Kidney tubule cell (primary cell): ENCODE results near the gene QPRT.
"Not testable (repeated sequence)": the region's sequence is repeated elsewhere in the genome, so short reads cannot be mapped to it uniquely, and the experiment has no call there.

Source experiments
- DNase-seq: peaks from one replicate; pipeline ENCODE4 v3.0.0-alpha.2; 2018; ENCODE audit warnings: low spot score

The QPRT gene

DNA sequence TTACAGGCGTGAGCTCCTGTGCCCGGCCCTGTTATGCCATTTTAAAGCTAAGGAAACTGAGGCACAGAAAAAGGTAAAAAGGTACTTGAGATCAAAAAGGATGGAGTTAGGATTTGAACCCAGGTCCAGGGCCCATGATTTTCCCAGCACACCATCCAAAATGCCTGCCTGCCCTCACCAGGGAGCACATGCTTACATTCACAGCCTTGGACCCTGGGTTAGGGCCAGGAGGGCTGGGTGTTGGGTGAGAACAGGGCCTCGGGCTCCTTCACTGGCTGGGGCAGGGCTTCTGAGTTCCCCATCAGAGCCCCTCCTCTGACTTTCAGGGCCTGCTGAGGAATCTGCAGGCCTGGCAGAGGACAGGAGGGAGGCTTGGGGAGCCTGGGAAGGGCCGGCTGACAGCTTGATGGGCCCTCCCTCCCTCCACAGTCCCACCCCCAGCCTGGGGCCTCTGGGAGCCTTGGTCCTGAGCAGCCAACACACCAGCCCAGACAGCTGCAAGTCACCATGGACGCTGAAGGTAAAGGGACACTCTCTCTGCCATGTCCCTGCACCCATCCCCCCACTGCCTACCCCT lies at the start of gene QPRT:
Gene QPRT, plus strand, starts transcription at position 490 of the 577 bp plus-strand sequence. Its CDS starts 18 bp downstream, at position 508.
- peak; percentile 81 for DNase-seq

DNA sequence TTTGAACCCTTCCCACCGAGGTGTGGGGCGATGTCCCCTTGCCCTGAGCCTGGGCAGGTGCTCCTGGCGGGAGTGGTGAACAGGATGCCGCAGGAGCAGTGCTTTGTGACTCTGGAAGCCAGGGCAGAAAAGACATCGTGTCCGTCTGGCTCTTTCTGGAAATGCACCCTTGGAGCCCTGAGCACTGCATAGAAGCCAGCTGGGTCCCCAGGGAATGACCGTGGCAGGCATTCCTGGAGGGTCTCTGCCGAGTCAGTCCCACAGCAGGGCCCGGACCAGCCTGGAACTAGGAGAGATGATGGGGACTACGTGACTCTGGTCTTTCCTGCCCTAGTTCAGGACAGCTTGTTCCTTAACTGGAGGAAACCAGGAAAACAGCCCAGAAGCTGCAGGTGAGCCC lies 49.7 kb upstream of the QPRT start:
- not testable (repeated sequence) for DNase-seq

DNA sequence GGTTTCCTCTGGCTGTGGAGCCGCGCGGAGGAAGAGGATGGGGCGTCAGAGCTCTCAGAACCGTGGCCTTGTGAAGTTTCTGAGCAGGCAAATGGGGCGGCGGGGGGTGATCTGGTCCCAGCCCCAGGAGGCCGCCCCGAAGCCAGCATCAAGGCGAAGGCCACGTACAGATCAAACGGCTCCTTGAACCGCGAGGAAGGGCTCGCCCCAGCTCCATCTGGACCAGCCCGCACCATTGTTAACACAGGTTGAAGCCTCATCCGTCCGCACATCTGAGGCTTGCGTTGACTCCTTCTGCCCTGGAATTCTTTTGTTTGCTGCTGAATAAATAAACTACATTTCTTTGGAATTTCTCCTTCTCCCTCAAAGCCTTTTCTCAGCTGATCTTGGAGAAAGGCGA lies 47.3 kb upstream of the QPRT start:
- DNase-seq: not testable (repeated sequence)

DNA sequence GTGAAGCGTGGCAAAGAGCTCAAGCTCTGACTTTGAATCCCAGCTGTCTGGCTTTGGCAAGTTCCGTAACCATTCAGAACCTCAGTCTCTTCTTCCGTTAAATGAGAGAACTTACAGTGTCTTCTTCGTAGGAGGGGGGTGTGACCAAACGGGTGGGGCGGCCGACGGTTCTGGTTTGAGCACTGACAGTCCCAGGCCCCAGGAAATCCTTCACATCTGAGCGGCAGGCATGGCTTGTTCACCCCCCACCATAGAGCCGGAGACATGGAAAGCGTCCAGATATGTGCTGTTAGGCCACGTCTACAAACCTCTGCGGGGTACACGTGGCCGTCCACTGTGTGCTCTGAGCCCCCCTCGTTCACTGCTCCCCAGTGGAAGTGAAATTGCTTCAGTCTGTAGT lies 43.1 kb upstream of the QPRT start:
- DNase-seq: not testable (repeated sequence)

DNA sequence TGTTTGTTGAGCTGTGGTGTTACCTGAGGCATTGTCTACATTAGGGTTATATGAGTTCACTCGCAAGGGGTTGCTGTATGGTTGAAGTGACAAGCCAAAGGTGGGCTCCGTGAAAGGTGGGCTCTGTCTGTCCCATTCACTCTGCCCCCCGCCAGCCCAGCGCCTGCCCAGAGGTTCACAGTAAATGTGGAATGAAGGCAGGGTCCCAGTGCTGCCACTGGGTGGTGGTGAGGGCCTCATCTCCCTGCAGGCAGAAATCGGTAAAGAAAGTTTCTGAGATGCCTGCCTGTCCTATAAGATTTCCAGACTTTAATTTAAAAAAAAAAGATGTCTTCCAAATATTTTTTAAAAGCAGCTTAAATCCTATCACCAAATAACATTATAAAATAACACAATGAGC lies 42.6 kb upstream of the QPRT start:
- not testable (repeated sequence) for DNase-seq

DNA sequence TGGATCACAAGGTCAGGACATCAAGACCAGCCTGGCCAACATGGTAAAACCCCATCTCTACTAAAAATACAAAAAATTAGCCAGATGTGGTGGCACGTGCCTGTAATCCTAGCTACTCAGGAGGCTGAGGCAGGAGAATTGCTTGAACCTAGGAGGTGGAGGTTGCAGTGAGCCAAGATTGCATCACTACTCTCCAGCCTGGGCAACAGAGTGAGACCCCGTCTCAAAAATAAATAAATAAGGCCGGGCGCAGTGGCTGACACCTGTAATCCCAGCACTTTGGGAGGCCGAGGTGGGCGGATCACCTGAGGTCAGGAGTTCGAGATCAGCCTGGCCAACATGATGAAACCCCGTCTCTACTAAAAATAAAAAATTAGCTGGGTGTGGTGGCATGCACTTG lies 40.2 kb upstream of the QPRT start:
- not testable (repeated sequence) for DNase-seq

DNA sequence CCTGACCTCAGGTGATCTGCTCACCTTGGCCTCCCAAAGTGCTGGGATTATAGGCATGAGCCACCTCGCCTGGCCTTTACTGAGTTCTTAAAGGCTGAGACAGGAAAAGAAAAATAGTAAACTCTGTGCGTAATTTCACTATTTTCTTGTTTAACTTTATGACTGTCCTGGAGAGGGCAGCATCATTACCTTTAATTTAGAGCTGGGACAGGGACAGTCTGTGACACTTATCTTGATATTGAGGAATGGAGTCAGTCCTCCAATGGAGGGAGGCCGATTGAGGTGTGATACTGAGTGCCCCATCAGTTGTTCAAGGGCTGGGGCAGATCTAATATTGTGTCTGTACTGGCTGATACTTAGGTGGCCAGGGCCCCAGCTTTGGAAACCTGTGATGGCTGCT lies 37.4 kb upstream of the QPRT start:
- no peak for DNase-seq

DNA sequence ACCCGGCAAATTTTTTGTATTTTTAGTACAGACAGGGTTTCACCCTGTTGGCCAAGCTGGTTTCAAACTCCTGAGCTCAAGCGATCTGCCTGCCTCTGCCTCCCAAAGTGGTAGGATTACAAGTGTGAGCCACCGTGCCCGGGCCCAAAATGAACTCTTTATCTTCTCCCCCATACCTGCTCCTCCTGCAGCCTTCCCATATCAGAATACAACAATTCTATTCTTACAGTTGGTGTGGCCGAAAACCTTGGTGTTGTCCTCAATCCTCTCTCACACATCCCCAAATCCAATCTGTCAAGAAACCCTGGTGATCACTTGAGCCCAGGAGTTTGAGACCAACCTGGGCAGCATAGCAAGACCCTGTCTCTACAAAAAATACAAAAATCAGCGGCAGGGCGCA lies 35.4 kb upstream of the QPRT start:
- no peak for DNase-seq

DNA sequence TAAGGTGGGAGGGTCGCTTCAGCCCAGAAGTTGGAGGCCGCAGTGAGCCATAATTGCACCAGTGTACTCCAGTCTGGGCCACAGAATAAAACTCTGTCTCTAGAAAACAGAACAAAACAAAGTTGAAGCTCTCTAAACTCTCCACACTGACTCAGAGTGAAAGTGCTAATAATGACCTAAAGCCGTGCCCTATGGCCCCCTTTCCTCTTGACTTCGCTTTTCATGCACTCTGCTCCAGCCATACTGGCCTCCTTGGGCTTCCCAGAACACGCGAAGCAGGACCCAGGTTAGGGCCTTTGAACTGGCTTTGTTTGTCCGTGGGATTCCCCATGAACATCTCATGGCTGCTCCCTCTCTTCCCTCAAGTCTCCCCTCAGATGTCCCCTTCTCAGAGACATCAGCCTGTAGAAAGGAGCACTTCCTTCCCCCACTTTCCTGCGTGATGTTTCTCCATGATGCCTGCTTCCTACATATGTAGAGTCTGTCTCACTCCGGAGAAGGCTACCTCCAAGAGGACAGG lies 34.6 kb upstream of the QPRT start:
- no peak for DNase-seq

DNA sequence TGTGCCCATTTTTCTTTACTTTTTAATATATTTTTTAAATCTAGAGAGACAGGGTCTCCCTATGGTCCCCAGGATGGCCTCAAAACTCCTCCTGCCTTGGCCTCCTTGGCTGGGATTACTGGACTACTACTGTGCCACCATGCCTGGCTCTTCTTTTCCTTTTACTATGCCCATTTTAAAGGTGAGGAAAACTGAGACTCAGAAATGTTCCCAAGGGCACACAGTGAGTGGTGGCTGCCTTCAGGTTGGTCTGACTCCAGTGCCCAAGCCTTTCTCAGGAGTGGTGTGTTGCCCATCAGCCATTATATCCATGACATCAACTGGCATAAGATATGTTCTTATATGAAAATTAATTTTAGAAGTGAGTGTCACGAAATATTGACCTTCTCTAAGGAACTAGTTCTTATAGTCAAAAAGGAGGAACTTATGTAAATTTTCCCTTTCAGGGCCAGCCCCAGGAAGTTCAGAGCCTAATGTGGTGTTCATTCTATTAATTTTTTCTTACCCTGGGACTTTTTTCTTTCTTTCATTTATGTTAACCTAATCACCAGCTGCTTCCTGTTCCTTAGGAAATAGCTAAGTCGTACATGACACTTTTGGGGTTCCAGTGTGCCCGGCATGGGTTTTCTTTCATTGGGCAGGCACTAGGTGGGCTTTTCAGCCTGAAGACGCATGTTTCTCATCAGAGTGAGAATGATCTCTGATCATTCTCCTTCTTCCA lies 33.8 kb upstream of the QPRT start:
- DNase-seq: no peak

DNA sequence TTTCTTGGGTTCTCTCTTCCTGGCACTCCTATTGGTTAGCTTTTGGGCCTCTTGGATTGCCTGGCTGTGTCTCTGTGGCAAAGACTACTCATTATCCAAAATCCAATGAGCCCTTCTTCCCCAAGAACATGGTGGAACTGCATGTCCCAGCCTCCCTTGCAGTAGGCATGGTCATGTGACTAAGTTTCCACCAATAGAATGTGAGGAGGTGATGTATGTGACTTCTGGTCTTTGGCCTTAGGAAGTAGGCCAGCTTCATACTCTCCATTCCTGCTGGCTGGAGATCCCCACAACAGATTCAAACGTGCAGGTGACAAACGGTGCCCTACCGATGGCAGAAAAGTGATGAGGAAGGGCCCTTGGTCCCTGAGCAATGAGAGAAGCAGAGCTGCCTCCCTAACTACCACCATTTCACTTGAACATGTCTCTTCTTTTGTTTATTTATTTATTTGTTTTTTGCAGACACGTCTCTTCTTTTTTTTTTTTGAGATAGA lies 33.2 kb upstream of the QPRT start:
- no peak for DNase-seq

DNA sequence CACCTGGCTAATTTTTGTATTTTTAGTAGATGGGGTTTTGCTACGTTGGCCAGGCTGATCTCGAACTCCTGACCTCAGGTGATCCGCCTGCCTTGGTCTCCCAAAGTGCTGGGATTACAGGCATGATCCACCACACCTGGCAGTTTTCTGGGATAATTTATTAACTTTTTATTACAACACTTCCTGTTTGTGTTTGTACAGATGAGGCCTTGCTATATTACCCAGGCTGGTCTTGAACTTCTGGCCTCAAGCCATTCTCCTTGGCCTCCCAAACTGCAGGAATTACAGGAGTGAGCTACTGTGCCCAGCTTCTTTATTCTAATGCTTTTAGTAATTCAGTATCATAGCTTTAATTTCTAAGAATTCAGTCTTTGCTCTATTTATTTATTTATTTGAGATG lies 32.0 kb upstream of the QPRT start:
- no peak for DNase-seq

DNA sequence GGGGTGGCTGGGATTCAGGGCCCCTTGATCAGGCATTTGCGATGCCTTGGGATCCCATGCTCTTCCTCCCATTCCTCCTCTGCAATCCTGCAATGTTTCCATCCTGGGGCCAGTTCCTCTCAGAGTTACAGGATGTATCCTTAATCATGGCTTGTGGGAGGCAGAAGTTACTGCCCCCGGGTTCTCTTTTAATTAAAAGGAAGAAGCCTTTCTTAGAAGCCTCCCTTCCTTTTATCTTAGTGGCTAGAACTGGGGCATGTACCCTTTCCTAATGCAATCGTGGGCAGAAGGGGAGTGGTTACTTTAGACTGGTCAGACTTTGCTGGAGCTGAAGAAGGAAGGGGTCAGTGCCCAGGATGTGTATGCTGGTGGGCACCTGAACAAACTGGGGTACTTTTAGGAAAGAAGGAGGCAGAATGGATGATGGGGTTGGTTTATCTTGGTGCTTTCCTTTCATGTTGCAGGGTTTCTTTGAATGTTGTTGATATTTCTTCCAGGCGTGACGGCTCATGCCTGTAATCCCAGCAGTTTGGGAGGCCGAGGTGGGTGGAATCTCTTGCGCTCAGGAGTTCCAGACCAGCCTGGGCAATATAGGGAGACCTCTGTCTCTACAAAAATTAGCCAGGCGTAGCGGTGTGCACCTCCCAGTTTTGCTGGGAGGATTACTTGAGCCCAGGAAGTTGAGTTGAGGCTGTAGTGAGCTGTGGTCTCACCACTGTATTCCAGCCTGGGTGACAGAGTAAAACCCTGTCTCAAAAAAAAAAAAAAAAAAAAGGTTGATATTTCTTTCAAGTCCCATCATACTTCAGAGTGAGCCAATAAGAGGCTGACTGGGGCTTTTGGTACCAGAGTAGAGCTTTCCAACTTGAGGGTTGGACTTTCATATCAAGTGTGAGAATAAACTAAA lies 29.1 kb upstream of the QPRT start:
- DNase-seq: no peak

DNA sequence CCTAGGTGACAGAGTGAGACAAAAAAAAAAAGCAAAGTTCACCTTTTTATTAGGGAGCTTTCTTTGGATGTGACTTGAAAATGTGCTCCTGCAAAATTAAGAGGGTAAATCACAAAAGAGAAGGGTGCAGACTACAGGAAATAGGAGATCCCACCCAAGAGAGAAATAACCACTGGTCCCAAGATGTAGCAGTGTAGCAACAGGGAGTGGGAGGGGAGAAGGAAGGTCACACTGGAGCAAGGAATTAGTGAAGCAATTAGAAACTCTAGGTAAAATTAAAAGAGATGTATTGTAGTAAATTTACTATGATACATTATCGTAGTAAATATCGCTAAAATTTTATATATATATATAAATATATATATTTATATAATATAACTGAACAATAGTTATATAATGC lies 28.2 kb upstream of the QPRT start:
- DNase-seq: no peak

DNA sequence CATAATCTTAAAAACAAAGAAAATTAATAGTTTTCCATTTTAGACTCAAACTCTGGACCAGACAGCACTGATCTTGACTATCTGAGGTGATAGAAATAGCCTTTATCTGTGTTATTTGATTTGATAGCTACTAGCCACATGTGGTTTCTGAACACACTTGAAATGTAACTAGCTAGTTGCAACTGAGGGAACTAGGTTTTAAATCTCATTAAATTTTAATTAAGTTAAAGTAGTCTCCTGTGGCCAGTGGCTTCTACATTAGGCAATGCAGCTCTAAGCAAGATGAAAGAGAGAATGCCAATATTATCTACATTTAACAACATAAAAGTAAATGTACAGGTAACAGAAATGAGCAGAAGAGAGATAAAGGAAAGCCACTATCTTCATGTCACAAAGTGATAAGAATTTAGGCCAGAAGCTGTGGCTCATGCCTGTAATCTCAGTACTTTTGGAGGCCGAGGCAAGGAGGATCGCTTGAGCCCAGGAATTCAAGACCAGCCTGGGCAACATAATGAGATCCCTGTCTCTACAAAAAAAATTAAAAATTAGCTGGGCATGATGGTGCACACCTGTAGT lies 27.1 kb upstream of the QPRT start:
- DNase-seq: no peak

DNA sequence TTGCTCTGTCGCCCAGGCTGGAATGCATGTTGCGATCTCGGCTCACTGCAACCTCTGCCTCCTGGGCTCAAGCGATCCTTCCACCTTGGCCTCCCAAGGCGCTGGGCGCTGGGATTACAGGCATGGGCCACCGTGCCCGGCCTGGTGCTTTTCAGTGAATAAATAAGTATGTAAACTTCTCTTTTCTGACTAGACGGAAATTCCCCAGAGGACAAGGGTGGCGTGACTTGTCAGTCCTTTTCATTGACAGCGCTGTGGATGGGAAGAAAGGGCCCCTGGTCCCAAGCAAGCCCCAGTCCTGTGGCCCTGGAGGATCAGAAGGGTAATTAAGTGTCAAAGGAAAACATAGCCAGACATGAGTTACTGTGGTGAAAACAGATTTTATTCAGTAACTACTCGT lies 25.5 kb upstream of the QPRT start:
- DNase-seq: no peak

DNA sequence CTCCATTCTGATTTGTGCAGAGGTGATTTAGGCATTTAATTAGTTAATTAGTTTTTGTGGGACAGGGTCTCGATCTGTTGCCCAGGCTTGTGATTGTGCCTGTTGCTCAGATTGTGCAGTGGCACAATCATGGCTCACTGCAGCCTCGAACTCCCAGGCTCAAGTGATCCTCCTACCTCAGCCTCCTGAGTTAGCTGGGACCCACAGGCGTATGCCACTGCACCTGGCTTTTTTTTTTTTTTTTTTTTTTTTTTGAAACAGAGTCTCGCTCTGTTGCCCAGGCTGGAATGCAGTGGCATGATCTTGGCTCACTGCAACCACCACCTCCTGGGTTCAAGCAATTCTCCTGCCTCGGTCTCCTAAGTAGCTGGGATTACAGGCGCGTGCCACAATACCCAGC lies 25.1 kb upstream of the QPRT start:
- not testable (repeated sequence) for DNase-seq

DNA sequence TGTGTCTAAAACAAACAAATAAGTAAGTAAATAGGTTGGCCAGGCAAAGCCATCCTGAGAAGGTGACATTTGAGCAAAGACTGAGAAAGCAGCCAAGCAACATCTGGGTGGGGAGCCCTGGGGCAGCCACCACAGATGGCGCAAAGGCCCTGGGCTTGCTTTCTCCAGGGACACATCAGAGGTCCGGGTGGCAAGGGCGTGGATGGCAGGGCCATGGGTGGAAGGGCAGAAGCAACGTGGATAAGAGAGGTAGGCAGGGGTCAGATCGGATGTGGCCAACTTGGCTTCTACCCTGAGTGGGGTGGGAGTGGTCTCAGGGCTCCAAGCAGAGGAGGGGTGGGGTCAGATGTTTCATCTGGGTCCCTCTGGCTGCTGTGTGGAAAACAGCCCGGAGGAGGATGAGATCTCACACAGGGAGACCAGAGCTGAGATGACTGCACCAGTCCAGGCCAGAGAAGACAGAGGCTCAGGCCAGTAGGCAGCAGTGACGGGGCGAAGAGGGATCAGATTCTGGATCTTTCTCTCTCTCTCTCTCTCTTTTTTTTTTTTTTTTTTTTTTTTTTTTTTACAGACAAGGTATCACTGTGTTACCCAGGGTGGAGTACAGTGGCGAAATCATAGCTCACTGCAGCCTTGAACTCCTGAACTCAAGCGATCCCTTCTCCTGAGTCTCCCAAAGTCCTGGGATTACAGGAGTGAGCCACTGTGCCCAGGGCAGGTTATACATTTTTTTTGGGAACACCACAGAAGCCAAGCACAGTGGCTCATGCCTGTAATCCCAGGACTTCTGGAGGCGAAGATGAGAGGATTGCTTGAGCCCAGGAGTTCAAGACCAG lies 22.1 kb upstream of the QPRT start:
- no peak for DNase-seq

DNA sequence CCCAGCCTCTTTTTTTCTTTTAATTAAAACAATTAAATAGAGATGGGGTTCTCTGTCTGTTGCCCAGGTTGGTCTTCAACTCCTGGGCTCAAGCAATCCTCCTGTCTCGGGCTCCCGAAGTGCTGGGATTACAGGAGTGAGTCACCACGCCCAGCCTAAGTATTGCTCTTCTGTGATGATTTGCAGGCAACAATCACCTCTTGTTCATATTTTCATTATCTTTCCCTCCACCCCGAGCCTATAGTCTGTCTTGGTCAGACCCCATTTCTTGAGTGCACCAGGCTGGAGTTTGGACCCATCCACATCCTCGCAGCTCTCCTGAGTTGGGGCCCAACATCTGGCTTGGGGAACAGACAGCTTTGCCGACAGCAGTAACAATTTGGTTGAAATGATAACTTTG lies 20.3 kb upstream of the QPRT start:
- no peak for DNase-seq

DNA sequence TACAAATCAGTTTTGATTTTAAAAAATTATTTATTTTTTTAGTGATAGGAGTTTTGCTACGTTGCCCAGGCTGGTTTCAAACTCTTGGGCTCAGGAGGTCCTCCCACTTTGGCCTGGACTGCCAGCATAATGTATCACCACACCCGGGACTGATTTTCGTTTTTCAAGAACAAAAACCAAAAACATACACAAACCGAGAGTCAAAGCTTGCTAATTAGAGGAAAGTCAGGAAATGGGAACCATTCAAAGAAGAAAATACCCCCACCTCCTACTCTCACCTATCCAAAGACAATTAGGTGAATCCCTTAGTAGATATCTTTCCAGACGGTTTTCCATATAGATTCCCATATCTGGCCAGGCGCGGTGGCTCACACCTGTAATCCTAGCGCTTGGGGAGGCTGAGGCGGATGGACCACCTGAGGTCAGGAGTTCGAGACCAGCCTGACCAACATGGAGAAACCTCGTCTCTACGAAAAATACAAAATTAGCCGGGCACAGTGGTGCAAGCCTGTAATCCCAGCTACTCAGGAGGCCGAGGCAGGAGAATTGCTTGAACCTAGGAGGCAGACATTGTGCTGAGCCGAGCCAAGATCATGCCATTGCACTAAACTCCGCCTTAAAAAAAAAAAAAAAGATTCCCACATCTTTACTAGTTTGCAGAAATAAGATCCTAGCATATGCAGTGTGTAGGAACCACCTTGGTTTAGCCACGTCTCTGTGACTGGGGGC lies 16.8 kb upstream of the QPRT start:
- DNase-seq: no peak

DNA sequence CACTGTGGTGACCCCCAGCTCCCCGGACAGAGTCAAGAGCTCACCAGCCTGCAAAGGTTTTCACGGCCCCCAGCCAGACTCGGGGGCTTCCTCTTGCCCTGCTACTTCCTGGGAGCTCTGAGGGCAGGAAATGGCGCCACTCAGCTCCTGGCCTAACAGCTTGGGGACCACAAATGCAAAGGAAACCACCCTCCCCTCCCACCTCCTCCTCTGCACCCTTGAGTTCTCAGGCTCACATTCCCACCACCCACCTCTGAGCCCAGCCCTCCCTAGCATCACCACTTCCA lies 16.3 kb upstream of the QPRT start:
- no peak for DNase-seq
